HG02981 (cell line): ENCODE results near the gene RDH8.

Source experiments
- ATAC-seq: cut with Tn5 transposase; IDR thresholded peaks from one replicate; pipeline ENCODE4 v1.9.1; 2021; ENCODE audit warnings: mild to moderate bottlenecking, moderate library complexity; ENCODE audit not compliant: unreplicated experiment

Gene RDH8

GRCh38 chr19:10036601-10037071 is 23.4 kb downstream of the RDH8 start:
- no peak for ATAC-seq

GRCh38 chr19:10037367-10037766 is 24.1 kb downstream of the RDH8 start:
- ATAC-seq, result no peak

DNA sequence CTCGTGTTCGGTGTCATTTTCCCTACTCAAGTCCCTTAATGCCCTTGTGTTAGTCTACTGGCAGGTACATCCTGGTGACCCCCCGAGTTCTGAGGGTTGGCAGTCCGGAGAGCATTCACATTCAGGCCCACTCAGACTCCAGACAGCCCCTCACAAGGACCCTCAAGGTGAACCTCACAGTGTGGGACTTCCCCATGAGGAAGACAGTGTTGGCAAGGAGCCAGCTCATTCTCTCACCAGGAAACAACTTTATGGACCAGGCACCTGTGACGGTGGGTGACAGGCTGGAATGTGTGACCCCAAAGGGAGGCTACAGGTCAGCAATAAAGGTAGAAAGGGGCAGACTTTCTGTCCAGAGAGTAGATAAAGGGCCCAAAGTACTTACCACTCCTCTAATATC is 24.5 kb downstream of the RDH8 start:
- no peak for ATAC-seq

- no peak for ATAC-seq
These were observed 30.1 kb downstream of the RDH8 start for GRCh38 chr19:10043286-10043927.

DNA sequence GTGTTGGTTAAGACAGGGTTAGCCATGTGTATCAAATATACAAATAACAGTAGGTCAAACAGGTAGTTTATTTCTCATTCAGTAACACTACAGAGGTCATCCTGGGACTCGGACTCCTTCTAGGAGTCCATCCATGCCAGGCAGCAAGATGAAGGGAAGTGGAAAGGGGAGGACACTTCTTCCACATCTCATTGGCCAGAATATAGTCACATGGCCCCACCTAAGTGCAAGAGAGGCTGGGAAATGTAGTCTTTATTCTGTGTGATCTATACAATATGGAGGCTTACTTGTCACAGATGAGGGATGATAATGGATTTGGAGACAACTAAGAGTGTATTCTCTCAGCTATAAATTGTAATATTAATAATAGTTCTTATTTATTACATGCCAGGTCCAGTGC is 31.1 kb downstream of the RDH8 start:
- no peak for ATAC-seq

- no peak for ATAC-seq
These were observed 32.1 kb downstream of the RDH8 start for GRCh38 chr19:10045371-10045770.

- ATAC-seq, result no peak
These were observed 36.3 kb downstream of the RDH8 start for GRCh38 chr19:10049626-10050025.

DNA sequence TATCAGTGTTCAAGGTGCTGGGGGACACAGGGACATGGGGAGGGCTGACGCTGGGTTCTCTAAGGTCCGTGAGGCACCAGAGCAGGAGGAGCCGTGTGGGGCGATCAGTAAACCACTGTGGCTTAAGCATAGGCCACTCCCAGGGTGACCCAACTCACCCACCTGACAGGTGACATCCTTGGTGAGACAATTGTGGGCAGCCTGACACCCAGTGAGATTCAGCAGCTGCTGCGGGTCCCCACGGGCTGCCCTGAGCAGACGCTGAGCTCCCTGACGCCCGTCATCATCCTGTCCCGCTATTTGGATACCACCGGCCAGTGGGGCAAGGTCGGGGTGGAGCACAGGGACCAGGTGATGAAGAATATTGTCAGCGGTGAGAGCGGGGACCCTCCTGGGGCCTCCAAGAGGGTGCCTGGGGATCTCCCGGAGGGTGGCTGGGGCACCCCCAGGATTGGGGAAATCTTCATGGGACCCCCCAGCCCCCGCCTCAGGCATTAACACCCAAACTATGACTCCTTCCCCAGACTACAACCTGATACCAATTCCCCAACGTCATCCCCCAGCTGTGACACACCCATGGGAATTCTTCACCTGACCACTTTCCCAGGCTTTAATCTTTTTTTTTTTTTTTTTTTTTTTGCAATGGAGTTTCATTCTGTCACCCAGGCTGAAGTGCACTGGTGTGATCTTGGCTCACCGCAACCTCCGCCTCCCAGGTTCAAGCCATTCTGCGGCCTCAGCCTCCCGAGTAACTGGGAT is 39.5 kb downstream of the RDH8 start:
- ATAC-seq, result no peak

- no peak for ATAC-seq
These were observed 48.5 kb downstream of the RDH8 start for GRCh38 chr19:10061717-10062310.

DNA sequence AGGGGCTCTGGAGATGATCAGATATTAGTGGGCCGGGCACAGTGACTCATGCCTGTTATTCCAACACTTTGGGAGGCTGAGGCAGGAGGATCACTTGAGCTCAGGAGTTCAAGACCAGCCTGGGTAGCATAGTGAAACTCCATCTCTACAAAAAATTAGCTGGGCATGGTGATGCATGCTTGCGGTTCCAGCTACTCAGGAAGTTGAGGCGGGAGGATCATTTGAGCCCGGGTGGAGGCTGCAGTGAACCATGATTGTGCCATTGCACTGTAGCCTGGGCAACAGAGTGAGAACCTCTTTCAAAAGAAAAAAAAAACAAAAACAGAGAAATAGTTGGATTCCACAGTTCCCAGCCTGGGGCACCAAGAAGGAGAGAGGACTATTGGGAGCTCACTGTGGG is 54.9 kb downstream of the RDH8 start:
- no peak for ATAC-seq

DNA sequence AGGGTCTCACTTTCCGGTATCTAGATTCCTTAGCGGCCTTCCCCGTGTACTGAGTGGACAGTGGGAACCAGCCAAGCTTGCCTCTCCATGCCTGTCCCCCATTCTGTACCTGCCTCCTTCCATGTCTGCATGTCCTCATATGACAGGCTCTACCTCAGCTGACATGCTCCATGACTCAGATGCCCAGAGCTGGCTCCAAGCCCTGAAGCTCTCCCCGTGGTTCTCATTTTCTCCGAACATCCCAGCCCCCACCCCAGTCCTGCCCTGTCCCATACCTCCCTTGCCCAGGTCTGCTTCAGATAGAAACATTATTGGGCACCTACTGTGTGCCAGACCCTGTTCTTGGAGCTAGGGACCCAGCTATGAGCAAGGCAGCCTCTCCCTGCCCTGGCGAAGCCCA is 55.8 kb downstream of the RDH8 start:
- no peak for ATAC-seq

DNA sequence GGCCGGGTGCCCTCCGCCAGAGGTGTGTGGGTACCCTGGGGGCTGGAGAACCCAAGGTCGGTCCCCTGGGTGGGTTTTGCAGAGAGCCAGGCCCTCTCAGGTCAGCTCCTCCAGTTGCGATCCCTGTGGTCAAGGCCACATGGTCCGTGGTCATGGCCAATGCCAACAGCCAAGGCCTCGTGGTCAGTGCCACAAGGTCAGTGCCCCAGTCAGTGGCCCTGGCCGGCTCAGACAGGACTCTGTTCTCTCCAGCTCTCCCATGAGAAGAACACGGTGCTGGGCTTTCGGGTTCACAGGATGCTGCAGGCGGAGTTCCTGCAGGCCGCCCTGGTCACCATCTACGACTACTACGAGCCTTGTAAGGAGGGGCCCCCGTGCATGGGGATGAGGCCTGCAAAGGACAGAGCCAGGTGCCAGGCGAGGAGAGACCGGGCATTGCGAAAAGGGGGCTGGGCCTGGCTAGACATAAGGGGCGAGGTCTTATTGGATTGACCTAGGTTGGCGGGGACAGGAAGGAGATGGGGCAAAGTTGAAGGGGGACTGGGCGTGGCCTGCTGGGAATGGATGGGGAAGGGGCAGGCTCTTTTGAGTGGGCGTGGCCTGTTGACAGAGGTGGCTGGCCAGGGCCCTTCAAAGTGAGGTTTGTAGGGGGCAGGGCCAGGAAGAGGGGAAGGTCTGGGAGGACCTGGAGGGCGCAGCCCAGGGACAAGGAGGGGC is 57.6 kb downstream of the RDH8 start:
- ATAC-seq, result no peak
